Fibroblast of lung (primary cell): Measurements from ENCODE around the gene UVRAG. TPM values are rescaled to one million over a fixed set of nuclear protein-coding genes. Genes with fewer than 3 reads are reported as not detected.

Source experiments
- DNase-seq, 2 donors: peaks; one replicate each; pipeline versions ENCODE4 v3.0.0 to v3.0.0-alpha.2; 2010; ENCODE audit warnings: low read depth in 2 of 2
- H2AFZ ChIP-seq: 2 replicates; pipeline ENCODE4 v1.5.1; 2012; ENCODE audit warnings: low read length, control low read depth, inconsistent platforms
- H3K27ac ChIP-seq: 2 replicates; pipeline ENCODE4 v1.5.1; 2011; ENCODE audit warnings: low read length, control low read depth; ENCODE audit not compliant: insufficient read depth
- H3K27me3 ChIP-seq: 2 replicates; pipeline ENCODE4 v1.5.1; 2011; ENCODE audit warnings: mild to moderate bottlenecking, low read length; ENCODE audit not compliant: control insufficient read depth, insufficient read depth
- H3K36me3 ChIP-seq: 2 replicates; pipeline ENCODE4 v1.5.1; 2011; ENCODE audit warnings: low read length; ENCODE audit not compliant: control insufficient read depth, insufficient read depth
- H3K4me1 ChIP-seq: 2 replicates; pipeline ENCODE4 v1.5.1; 2011; ENCODE audit warnings: low read length; ENCODE audit not compliant: control insufficient read depth, insufficient read depth; ENCODE audit errors: extremely low read depth
- H3K4me2 ChIP-seq: 2 replicates; pipeline ENCODE4 v1.5.1; 2011; ENCODE audit warnings: low read length, control low read depth; ENCODE audit not compliant: insufficient read depth; ENCODE audit errors: extremely low read depth
- H3K4me3 ChIP-seq, 4 experiments: fragments of 200-600 bp in 1 of 4; sonication (generic) in 1 of 4; replicated peaks in 1 of 4; 2 replicates each; pipeline ENCODE4 v1.5.1; 2011 to 2016; ENCODE audit warnings: low read length in 4 of 4, low read depth in 3 of 4, mild to moderate bottlenecking in 3 of 4, control low read depth in 2 of 4, inconsistent platforms in 1 of 4, mixed read lengths in 1 of 4; ENCODE audit not compliant: insufficient read depth in 1 of 4; ENCODE audit errors: control extremely low read depth in 1 of 4
- H3K79me2 ChIP-seq: 2 replicates; pipeline ENCODE4 v1.5.1; 2012; ENCODE audit warnings: mild to moderate bottlenecking, low read length, inconsistent platforms; ENCODE audit not compliant: control insufficient read depth, insufficient read depth
- H3K9ac ChIP-seq: 2 replicates; pipeline ENCODE4 v1.5.1; 2011; ENCODE audit warnings: mild to moderate bottlenecking, low read length, control low read depth; ENCODE audit not compliant: insufficient read depth
- H3K9me3 ChIP-seq: 2 replicates; pipeline ENCODE4 v1.5.1; 2012; ENCODE audit warnings: low read depth, low read length; ENCODE audit not compliant: control insufficient read depth, insufficient read depth
- H4K20me1 ChIP-seq: 2 replicates; pipeline ENCODE4 v1.5.1; 2011; ENCODE audit warnings: low read length; ENCODE audit not compliant: control insufficient read depth, insufficient read depth; ENCODE audit errors: extremely low read depth
- CTCF ChIP-seq, 2 donors: IDR thresholded peaks in 1 of 2; conservative IDR thresholded peaks in 1 of 2; 1 replicate in 1 of 2; 2 replicates in 1 of 2; pipeline ENCODE4 v1.5.1; 2011 to 2012; ENCODE audit warnings: low read length in 2 of 2, control low read depth in 1 of 2, inconsistent platforms in 1 of 2, low read depth in 1 of 2, mild to moderate bottlenecking in 1 of 2
- EZH2 ChIP-seq: IDR thresholded peaks from 2 replicates; pipeline ENCODE4 v1.5.1; 2012; ENCODE audit warnings: low read length, control low read depth, mild to moderate bottlenecking; ENCODE audit errors: missing control alignments
- polyA plus RNA-seq, 2 donors: library from polyadenylated mRNA; depleted of rRNA in 1 of 2; stranded (reverse) in 1 of 2; unstranded in 1 of 2; fragments of >200 nt; gene quantifications; 2 replicates each; pipeline ENCODE4 v1.2.1, GENCODE V29; 2011 to 2012; ENCODE audit warnings: missing spikeins in 1 of 2
- total RNA-seq: library from RNA; depleted of rRNA; stranded (reverse); fragments of >200 nt; gene quantifications from 2 replicates; pipeline ENCODE4 v1.2.1, GENCODE V29; 2014

Gene UVRAG
- total and polyA plus RNA-seq, 2 donors (not counting 1 experiment from before 2014, with no cell fraction given): 15.8 to 22.1 TPM

GRCh38 chr11:76169473-76169896 is 354.5 kb downstream of the UVRAG start:
- Histone ChIP-seq H3K79me2 (no peaks in the 10 kb centered on the region), H4K20me1 (no peaks in the 10 kb centered on the region), H3K4me3 (no peak overlapping the region), H3K9me3 (no peaks in the 10 kb centered on the region), H3K36me3 (no peaks in the 10 kb centered on the region), H3K27me3 (peaks cover 6% of the 10 kb centered on the region), H3K4me1 (no peaks in the 10 kb centered on the region), H3K4me2 (no peak overlapping the region), H3K27ac (no peak overlapping the region), H2AFZ (no peak overlapping the region), H3K9ac (no peak overlapping the region)
- no peak for DNase-seq
- TF ChIP-seq CTCF (conservative IDR thresholded peaks at IDR 0.05 in 1 of 2, IDR thresholded peaks at IDR 0.05 in 1 of 2; ENCODE audit: low read depth in 1 of 2, low read length in 2 of 2): no peak
- TF ChIP-seq EZH2: no peak

GRCh38 chr11:76170468-76170867 is 355.5 kb downstream of the UVRAG start:
- H3K27me3 ChIP-seq: peaks cover 6% of the 10 kb centered on the region
- no peak overlapping the region for H3K9ac ChIP-seq
- no peak for TF ChIP-seq EZH2
- TF ChIP-seq CTCF (conservative IDR thresholded peaks at IDR 0.05 in 1 of 2, IDR thresholded peaks at IDR 0.05 in 1 of 2; ENCODE audit: low read depth in 1 of 2, low read length in 2 of 2): no peak

GRCh38 chr11:76172583-76172982 is 357.6 kb downstream of the UVRAG start:
- Histone ChIP-seq H3K4me3 (no peak overlapping the region), H3K27me3 (peaks cover 2% of the 10 kb centered on the region), H2AFZ (no peak overlapping the region), H3K36me3 (no peaks in the 10 kb centered on the region), H3K4me1 (no peaks in the 10 kb centered on the region), H3K27ac (no peak overlapping the region), H3K9ac (no peak overlapping the region), H3K4me2 (no peak overlapping the region), H4K20me1 (no peaks in the 10 kb centered on the region), H3K79me2 (no peaks in the 10 kb centered on the region), H3K9me3 (no peaks in the 10 kb centered on the region)
- DNase-seq: peak in 1 of 2 donors; percentile 6
- TF ChIP-seq CTCF (conservative IDR thresholded peaks at IDR 0.05 in 1 of 2, IDR thresholded peaks at IDR 0.05 in 1 of 2; ENCODE audit: low read depth in 1 of 2, low read length in 2 of 2): no peak
- TF ChIP-seq EZH2: no peak

More at GRCh38 chr11:76170468-76170867, 355.5 kb downstream of the UVRAG start:
- no peak overlapping the region for H3K27ac ChIP-seq
- no peaks in the 10 kb centered on the region for H3K9me3 ChIP-seq
- H4K20me1 ChIP-seq: no peaks in the 10 kb centered on the region
- DNase-seq: no peak
- no peaks in the 10 kb centered on the region for H3K4me1 ChIP-seq
- no peak overlapping the region for H2AFZ ChIP-seq
- no peak overlapping the region for H3K4me2 ChIP-seq
- no peaks in the 10 kb centered on the region for H3K36me3 ChIP-seq
- H3K4me3 ChIP-seq: no peak overlapping the region
- no peaks in the 10 kb centered on the region for H3K79me2 ChIP-seq
